Activated CD4-positive, alpha-beta T cell treated with anti-CD3 and anti-CD28 coated beads, Interleukin-2, Interleukin-6, amounts not matched to agents 100 ng/mL and 50 ng/mL, durations not matched to agents 16 hours and 8 hours (primary cell): ENCODE data around the gene ARPC5L.
A peak's percentile ranks its signal among the peaks of the same experiment; 100 is the strongest.
"Not testable (repeated sequence)": the region's sequence is repeated elsewhere in the genome, so short reads cannot be mapped to it uniquely, and the experiment has no call there.

Experiments used
- DNase-seq: peaks from one replicate; pipeline ENCODE4 v3.0.0-alpha.2; 2020

ARPC5L gene

DNA sequence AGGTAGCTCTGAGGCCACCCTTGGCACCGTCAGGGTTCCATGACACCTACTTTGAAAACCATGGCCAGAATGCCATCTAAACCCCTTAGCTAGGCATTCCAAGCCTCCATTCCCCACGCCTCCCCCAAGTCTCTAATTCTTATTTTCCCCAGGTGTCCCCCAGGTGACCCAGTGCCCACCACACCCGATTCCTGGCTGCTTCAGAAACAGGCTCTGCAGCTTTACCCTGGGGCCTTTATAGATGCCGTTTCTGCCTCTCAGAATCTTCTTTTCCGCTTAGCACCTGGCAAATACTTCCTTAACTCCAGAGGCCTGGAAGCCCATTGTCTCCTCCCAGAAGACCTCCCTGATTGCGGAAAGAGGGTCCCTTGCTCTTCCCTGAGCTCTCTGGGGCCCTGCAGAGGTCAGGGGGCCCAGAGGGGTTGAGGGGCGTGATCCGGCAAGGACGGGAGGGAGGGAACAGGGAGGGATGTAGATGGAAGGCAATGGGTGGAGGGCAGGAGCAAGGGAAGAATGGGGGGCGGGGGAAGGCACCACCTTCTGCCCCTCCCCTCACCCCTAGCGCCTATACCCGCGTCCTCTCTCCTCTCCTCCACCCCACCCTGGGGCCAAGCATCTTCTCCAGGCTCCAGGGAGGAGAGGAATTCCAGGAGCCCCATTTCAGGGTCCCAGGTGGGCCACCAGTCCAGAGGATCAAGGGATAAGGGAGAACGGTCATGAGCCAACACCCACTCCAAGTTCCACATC is 20.7 kb upstream of the ARPC5L start:
- DNase-seq, result no peak

DNA sequence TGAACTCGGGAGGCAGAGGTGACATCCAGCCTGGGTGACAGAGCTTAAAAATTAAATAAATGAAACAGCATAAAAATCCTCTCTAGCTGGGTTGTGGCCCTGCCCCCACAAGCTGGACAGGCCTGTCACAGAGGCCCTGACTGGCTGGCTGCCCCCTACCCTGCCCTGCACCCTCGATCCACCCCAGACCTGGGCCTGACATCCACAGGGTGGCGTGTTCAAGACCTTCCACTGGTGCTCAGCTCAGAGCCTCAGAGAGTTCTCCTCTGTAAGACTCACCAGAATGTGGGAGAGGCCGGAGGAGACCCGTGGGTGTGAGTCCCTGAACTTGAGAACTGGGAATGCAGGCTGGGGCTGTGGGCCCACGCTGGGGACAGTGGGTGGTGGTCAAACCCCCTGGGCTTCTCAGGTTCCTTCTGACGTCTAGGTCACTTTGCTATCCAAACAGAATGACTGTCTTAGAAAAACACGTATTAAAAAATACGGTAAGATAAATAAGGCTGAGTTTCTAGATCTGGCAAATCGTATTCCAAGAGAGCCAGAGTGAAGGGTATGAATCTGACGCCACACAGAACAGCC is 18.4 kb upstream of the ARPC5L start:
- no peak for DNase-seq

DNA sequence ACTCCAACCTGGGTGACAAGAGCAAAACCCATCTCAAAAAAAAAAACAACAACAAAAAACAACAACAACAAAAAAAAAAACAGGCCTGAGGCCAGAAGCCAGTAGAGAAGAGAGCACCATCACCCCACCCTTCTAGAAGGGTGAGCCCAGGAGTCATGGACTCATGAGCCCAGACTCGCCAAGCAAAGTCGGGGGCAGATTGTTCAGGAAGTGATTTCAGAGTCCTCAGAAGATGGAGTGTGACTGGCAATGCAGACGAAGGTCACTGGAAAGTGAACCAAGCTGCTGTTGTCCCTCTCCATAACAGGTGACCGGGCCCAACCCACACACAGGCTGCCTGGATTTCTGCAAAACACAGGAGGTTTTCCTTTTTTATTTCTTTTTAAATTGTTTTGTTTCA is 17.6 kb upstream of the ARPC5L start:
- no peak for DNase-seq

DNA sequence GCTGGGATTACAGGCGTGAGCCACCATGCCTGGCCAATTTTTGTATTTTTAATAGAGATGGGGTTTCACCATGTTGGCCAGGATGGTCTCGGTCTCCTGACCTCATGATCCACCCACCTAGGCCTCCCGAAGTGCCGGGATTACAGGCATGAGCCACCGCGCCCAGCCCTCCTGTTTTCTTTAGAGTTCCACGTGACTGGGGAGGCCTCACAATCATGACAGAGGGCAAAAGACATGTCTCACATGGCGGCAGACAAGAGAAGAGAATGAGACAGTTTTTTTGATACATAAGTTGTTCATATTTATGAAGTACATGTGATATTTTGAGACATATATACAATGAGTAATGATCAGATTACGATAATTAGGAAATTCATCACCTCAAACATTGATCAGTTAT is 15.5 kb upstream of the ARPC5L start:
- not testable (repeated sequence) for DNase-seq

DNA sequence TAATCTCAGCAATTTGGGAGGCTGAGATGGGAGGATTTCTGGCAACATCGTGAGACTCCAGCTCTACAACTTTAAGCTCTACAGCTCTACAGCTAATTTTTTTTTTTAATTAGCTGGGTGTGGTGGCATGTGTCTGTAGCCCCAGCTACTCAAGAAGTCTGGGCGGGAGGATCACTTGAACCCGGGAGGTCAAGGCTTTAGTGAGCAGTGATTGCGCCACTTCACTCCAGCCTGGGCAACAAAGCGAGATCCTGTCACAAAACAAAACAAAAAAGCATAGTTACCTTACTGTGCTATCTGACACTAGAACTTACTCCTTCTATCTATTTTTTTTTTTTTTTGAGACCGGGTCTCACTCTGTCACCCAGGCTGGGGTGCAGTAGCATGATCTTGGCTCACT is 15.0 kb upstream of the ARPC5L start:
- DNase-seq, result no peak

DNA sequence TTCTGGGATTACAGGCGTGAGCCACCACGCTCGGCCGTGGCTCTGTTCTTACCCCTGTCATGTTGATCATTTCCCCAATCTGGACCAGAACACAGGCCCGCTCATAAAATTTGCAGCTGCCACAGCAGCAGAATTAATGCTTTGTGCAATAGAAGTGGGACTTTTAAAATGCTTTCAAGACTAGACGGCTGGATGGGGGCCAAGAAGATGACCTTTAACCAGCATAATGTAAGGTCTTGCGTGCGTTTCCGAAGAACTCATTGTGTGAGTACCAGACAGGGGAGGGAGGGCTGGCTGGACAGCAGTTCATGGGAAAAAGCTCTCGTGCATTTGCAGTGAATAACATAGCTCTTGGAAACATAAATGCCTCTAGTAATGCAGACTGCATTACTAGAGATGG is 12.1 kb upstream of the ARPC5L start:
- DNase-seq, result no peak

DNA sequence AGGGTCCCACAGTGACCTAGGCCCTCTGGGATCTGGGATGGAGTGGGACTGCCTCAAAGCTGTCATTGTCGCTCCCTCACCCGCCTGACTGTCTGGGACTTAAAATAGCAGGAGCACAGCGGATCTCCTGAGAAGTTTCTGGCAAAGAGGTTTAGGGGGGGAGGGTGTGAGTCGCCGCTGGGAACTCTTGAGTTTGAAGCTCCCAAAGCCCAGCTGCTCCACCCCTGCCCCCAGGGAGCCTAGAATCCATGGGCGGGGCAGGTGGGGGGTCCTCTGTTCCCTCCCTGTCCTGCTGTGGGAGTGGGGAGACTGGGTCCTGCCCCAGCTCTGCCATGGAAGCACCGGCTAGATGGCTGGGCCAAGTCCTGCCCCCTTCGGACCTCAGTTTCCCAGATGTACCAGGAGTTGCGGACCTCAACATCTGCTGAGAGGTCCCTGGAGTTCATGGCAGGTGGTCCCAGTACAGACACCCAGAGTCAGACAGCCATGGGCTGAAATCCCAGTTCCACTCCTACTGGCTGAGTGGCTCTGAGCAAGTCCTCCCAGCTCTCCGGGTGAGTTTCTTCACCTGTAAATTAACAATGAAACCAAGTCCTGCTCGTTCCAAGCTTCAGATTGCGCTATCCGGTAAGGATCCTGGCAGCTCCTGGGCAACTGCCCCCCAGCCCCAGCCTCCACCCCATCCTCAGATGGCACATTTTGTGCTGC is 9.7 kb upstream of the ARPC5L start:
- no peak for DNase-seq

DNA sequence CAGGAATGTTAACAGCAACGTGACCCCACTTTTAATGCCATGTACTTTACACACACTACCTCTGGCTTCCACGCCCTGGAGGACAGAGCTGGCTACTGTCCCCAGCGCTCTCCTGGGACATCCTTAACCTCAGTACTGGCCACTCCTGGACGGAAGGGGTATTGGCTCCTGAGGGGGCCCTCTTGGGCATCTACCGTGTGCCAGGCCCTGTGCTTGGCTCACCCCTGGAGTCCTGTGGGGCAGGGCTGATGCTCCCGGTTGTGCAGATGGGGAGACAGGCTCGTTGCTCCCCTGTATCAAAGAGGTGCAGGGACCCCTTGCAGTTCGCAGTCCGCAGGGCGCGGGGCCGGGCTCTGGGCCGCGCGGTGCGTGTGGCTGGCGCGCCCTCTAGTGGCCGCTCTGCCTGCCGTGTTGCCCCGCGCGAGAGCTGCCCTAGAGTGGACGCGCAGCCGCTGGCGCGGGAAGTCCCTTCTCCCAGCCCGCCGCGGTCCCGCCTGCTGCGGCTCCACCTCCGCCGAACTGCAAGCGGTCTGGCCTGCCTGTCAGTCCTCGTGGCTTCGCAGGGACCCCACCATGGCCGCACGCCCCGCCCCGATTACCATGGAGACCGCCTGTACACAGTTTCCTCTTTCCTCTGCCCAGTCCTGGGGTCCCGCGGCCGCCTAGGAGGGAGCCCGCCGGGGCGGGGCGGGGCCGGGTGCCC is 8.9 kb upstream of the ARPC5L start, which contains the start of gene WDR38:
Gene WDR38, plus strand, starts transcription at position 632 of the 703 bp plus-strand sequence. CDS start 72 bp downstream, outside the sequence.
- peak; percentile 84 for DNase-seq

DNA sequence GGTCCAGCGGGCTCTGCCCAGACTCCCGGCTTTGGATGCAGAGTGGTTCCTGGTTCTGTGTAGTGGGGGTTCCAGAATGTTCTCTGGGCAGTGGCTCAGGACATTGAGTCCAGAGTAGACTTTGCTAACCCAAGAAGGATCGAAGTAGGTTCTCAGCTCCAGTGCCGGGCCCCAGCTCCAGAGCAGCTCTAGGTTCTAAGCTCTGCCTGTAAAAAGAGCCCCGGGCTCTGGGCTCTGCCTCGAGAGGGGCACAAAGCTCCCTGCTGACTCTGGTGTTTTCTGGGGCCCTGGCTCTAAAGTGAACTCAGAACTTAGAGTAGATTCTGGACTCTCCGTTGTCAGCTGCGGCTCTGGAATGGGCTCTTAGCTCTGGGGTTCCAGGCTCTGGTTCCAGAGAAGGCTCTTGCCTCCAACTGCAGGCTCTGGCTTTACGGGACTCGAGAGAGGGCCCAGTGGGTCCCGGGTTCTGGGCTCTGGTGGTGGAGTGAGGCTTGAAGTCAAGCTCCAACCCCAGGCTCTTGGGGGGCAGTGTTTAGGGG is 8.3 kb upstream of the ARPC5L start:
- no peak for DNase-seq

DNA sequence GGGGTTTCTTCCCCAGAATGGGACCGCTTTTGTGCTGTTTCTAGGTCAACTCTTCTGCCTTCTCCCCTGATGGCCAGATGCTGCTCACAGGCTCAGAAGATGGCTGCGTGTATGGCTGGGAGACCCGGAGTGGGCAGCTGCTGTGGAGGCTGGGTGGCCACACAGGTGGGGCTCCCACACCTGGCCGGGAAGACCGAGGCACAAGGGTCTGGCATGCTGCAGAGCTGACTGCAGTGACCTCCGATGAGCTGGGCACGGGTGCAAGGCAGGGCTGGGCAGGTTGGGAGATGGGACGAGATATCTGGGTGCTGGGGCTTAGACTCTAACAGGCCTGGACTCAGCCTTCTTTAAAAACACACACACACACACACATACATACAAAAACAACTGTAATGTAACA is 7.8 kb upstream of the ARPC5L start:
- DNase-seq, result no peak

DNA sequence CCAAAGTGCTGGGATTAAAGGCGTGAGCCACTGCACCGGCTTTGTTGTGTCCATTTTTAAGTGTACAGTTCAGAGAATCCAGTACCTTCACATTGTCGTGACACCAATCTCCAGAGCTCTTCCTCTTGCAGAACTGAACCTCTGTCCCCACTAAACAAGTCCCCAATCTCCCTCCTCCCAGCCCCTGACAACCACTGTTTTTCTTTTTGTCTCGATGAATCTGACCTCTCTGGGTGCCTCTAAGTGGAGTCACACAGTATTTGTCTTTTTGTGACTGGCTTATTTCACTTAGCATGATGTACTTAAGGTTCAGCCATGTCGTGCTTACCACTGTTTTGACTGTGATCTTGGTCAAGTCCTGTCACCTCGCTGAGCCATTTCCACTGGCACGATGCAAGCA is 7.1 kb upstream of the ARPC5L start:
- DNase-seq, result no peak

DNA sequence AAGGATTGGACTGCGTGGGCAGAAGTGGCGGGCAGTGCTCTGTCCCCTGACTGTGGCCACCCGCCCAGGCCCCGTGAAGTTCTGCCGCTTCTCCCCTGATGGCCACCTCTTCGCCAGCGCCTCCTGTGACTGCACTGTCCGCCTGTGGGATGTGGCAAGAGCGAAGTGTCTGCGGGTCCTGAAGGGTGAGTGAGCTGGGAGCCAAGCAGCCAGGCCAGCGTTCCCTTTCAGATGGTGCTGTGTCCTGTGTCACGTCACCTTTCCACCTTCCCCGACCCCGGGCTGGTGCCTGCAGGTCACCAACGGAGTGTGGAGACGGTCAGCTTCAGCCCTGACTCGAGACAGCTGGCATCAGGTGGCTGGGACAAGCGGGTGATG is 6.4 kb upstream of the ARPC5L start:
- DNase-seq, result no peak

DNA sequence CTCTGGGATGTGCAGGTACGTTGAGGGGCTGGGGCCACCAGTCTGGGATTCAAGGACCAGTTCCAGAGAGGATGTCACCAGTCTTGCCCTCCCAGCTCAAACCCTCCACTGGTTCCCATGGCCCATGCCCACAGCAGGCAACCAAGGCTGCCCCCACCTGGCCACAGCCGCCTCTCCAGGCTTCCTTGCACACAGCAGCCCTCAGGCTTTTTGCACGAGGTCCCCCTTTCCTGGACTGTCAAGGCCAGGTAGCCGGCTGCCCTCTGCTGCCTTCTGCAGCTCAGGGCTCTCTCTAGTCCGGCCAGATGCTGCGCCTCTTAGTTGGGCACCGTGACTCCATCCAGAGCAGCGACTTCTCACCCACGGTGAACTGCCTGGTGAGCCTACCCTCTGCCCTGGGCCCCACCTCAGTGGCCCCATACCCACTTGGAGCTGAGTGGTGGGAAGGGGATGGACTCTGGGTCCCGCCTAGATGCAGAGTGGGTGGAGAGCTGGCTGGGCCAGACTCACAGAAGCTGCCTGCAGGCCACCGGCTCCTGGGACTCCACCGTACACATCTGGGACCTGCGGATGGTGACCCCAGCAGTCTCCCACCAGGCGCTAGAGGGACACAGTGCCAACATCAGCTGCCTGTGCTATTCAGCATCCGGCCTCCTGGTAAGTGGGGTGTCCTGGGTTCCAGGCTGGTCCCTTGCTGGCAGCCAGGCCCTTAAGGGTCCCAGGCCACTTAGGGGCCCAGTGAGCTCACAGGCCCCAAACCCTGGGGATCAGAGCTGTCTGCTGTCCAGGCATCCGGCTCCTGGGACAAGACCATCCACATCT is 5.8 kb upstream of the ARPC5L start:
- DNase-seq, result peak; percentile 47

DNA sequence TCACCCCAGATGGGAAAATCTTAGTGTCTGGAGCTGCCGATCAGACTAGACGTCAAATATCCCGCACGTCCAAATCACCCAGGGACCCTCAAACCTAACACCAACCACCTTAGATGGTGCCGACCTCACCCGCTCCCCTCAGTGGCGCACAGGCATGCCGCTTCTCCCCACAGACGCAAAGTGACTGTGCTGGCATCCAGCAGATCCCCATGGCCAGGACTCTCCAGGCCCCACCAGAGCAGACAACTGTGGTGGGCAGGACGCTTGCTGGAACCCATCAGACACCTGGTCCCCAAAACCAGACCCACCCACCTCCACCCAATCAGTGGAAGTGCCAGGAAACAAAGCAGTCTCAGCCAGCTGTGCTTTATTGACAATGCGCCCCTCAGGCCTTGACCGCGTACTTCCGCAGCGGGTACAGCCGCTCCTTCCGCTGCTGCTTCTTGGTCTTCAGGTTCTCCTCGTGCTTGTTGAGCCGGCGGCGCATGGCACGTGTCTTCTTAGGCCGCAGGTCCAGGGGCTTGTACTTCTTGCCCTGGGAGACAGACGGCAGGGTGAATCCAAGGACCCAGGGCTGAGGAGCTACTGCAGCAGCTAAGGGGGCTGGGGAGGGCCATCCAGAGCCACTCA is 4.3 kb upstream of the ARPC5L start:
- no peak for DNase-seq

DNA sequence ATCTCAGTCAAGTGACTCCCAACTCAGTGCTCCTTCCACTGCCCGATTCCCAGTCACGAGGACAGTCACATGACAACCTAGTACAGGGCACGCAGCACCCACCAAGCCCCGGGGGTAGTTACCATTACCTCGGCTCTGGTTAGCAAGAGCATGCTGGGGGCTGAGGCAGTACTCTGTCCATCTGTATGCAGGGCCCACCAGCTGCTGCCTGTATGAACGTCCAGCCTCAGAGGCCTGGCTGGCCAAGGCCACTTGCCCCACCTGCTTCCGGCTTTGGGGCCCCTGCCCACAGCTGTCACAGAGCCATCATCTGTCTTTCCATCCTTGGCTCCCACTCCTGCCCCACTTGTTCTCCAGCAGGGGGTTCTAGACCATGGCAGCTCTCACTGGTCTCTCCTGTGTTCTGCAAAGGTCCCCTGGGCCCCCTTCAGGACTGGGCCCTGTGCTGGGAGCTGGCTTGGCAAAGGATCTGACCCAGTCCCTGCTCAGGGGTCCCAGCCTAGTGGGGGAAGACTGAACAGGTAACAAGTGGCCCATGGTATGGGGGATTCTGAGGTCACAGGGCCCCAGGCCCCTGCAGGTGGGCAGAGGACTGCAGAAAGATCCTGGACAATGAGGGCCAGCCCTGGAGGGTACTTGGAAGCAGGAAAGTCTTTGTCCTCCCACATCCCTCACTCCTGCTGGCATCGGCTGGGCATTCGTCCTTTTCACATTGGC is 3.4 kb upstream of the ARPC5L start:
- no peak for DNase-seq

DNA sequence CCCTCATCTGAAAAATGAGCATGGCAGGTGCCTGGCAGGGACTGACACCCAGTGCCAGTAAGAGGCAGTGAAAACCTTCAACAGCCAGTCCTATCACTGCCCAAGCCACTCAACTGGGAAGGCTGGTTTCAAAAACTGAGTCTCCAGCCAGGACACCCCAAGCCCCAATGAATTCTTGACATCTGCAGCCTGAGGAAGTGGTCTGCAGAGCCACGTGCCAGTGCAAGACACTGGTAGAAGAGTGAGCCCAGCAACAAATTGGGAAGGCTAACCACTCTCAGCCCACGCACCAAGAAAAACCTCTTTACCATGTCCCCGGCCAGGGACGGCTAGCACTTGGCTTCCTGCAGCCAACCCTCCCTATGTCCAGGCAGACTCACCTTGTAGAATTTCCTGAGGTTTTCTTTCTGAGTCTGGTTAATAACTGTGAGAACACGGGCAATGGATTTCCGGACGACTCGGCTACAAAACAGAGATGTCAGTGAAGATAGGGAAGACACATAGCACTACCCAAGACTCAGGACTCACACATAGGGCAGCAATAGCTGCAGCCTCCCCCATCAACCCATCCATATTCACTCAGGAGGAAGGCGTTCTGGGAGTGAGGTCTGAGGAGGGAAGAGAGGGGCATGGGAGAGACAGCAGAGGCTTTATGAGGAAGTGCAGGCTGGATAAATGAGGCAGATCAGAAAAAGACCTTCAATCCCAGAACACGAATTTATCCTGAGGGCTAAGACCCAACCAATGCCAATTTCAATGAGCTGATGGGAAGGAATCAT is 1.9 kb upstream of the ARPC5L start:
- no peak for DNase-seq

DNA sequence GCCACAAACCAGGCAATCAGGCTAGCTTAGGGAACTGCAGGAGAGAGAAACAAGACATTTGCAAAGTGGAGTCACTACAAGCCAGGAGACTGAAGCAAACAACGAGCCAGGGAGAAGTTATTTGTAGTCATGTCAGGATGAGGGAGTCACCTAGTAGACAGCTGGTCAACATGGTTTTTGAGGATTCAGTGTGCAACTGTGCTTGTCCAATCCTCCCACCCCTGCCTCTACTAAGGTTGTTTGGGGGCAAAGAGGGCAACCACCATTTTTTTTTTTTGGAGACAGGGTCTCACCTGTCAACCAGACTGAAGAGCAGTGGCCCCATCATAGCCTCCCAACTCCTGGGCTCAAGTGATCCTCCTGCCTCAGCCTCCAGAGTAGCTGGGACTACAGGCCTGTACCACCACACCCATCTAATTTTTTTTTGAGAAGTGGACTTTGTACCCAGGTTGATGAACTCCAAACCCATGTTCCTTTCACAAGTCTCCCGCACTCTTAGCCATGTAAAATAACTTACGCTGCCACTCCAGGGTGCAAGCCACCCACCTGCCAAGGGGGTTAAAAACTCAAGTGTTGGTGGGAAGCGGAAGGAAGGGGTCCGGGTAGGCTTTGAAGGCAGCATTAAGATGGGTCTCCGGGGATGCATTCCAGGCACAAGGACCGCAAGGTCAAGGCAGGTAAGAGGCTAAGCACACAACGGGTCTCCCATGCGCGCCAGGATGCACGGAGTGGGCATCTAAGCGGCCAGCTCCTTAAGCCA is 1.2 kb upstream of the ARPC5L start:
- DNase-seq, result no peak

DNA sequence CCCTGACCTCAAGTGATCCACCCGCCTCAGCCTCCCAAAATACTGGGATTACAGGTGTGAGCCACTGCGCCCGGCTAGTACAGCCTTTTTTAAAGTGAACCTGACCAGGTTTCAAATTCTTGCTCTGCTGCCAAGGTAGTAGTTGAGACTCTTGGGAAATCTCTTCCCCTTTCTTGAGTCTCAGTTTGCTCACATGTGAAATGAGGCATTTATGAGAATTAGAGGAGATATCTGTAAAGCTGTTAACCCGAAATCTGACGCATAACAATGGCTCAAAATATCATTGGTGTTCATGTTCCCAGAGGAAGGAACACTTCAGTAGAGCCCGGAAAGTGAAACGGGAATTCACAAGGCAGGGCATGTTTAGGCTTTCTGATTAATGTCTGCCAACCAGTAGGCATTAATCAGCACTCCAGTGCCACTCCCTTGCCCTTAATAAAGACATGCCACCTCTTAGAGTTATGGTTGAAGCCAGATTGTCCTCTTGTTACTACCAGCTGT is 1.5 kb downstream of the ARPC5L start:
- no peak for DNase-seq
